Endothelial cell of hepatic sinusoid (primary cell): ENCODE measurements around the gene OGDHL.

Source experiments
- in situ Hi-C: cut with HindIII; loops from 2 replicates; pipeline ENCODE4 v1.10.0; 2017; ENCODE audit warnings: low sequenced_read_pairs

The OGDHL gene

DNA sequence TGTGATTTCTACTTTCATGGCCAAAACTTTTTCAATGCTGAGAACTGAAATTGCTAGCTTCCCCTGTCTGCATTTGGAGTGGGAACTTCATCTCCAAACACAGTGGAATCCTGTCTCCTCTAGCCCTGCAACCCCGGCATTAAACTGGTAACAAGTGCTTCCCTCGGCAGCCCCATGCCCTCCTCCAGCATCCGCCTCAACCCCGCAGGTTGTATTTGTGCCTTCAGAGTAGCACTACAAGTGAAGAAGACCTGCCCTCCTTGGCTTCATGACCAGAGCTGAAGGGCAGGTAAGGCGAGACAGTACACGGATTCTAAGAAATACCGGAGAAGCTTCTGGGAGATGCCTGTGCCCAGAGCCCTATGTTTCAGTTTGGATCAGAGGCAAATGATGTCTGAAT lies 65.8 kb downstream of the OGDHL start:
- in situ Hi-C loops, result no loop called here

GRCh38 chr10:49694466-49694865 lies 67.7 kb downstream of the OGDHL start:
- in situ Hi-C loops, result no loop called here

- in situ Hi-C loops, result no loop called here
Measured at GRCh38 chr10:49691588-49691987, 70.5 kb downstream of the OGDHL start.

- in situ Hi-C loops, result no loop called here
Measured at GRCh38 chr10:49690698-49691356, 71.3 kb downstream of the OGDHL start.

- in situ Hi-C loops, result no loop called here
Measured at GRCh38 chr10:49689882-49690510, 72.1 kb downstream of the OGDHL start.

GRCh38 chr10:49688920-49689319 lies 73.2 kb downstream of the OGDHL start:
- in situ Hi-C loops, result no loop called here

DNA sequence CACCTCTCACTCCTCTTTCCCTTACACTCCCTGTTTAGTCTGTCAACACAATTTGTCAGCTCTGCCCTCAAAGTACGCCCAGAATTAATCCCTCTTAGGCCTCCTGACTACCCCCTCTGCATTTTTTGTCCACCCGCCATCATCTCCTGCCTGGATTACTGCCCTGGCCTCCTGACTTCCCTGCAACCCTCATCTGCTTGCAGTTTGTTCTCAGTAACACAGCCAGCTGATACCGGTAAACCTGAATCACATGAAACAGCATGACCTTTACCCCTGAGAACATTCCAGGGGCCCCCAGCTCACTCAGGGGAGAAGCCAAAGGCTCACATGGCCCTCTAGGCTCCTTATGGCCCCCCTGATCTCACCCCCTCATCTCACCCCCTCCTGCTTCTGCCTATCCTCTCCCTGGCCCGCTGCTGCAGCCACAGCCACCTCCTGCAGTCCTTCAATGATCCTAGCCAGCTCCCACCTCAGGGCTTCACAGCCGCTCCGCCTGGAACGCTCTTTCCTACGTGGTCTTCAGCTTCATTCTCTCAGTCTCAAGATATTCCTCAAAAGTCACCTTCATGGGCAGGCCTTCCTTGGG lies 73.8 kb downstream of the OGDHL start:
- in situ Hi-C loops, result no loop called here

DNA sequence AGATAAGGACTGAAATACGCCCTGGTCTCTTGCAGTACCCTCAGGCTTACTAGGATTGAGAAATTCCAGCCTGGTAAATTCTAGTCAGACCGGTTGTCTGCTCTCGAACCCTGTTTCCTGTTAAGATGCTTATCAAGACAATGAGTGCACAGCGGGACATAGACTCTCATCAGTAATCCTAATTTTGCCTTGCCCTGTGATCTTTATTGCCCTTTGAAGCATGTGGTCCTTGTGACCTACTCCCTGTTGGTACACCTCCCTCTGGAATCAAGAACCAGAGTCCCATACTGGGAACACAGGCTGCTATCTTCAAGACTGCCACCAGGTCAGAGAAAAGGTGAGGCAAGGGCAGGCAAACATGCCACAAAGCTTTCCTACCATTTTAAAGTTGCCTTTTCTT lies 75.5 kb downstream of the OGDHL start:
- in situ Hi-C loops, result no loop called here
